Stimulated activated naive CD4-positive, alpha-beta T cell (primary cell): ENCODE data around the gene TCHH.
"Not testable (repeated sequence)": the region's sequence is repeated elsewhere in the genome, so short reads cannot be mapped to it uniquely, and the experiment has no call there.

Experiments
- DNase-seq, 6 experiments: peaks; one replicate each; lab custom pipeline; 2025; lab: John Stamatoyannopoulos, UW

The TCHH gene

GRCh38 chr1:152110860-152111514 lies 4.3 kb downstream of the TCHH start:
- peak in 2 of 6 experiments; percentile 19 to 20 for DNase-seq

GRCh38 chr1:152110365-152110859 lies 4.8 kb downstream of the TCHH start:
- peak in 2 of 6 experiments; percentile 4 to 5 for DNase-seq

- DNase-seq = no peak
Measured at GRCh38 chr1:152109998-152110294, 5.3 kb downstream of the TCHH start.

GRCh38 chr1:152109231-152109997 lies 5.8 kb downstream of the TCHH start:
- peak in 1 of 6 experiments; percentile 4 for DNase-seq

- DNase-seq = no peak
Measured at GRCh38 chr1:152108882-152109222, 6.4 kb downstream of the TCHH start.

DNA sequence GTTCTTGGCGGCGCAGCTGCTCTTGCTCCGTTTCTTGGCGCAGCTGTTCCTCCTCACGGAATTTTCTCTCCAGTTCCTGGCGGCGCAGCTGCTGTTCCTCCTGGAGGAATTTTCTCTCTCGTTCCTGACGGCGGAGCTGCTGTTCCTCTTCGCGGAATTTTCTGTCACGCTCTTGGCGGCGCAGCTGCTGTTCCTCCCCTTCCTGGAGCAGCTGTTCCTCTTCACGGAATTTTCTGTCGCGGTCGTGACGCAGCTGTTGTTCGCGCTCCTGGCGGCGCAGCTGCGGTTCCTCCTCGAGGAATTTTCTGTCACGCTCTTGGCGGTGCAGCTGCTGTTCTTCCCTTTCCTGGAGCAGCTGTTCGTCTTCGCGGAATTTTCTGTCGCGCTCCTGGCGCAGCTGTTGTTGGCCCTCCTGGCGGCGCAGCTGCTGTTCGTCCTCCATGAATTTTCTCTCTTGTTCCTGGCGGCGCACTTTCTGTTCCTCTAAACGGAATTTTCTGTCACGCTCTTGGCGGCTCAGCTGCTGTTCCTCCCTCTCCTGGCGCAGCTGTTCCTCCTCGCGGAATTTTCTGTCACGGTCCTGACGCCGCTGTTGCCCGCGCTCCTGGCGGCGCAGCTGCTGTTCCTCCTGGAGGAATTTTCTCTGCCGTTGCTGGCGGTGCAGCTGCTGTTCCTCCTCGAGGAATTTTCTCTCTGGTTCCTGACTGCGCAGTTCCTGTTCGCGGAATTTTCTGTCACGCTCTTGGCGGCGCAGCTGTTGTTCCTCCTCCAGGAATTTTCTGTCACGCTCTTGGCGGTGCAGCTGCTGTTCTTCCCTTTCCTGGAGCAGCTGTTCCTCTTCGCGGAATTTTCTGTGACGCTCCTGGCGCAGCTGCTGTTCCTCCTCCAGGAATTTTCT lies 7.0 kb downstream of the TCHH start:
- no peak for DNase-seq

- no peak for DNase-seq
Measured at GRCh38 chr1:152107031-152107983, 7.9 kb downstream of the TCHH start.

DNA sequence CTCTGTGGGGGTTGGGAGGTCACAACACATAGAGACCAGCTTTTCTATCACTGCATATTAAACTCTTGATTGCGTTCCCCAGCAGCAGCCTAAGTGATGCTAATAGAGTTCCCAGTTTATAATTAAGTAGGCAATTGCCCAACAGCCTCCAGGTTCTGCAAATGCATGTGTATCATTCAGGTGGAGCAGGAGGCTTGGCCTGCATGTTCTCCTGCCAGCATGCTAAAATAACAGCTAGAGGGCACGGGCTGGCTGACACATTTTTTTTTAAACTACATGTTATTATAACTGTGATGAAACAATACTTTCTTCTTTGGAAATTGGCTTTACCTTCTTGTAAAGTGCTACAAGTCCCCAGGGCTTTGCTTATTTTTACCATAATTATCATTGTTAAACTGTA lies 10.4 kb downstream of the TCHH start:
- no peak for DNase-seq

DNA sequence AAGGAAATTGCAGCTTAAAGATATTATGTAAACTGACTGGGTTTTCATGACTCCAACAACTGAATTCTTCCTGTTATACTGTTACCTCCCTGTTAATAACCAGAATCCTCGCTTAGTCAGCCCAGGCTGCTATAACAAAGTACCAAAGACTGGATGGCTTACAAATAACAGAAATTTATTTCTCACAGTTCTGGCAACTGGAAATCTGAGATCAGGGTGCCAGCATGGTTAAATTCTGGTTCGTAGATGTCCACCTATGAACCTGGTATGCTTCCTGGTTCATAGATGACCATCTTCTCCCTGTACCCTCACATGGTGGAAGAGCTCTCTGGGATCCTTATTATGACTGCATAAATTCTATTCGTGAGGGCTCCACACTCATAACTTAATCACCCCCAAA lies 18.3 kb downstream of the TCHH start:
- DNase-seq = no peak

- DNase-seq = no peak
Measured at GRCh38 chr1:152089014-152089674, 26.1 kb downstream of the TCHH start, which contains the start of gene TCHHL1. TSS of gene TCHHL1 (minus strand) at chr1:152089064. CDS start at chr1:152088143, 921 bp downstream.

GRCh38 chr1:152086760-152087159 lies 28.5 kb downstream of the TCHH start:
- DNase-seq = no peak

- no peak for DNase-seq
Measured at GRCh38 chr1:152084853-152085252, 30.4 kb downstream of the TCHH start.

DNA sequence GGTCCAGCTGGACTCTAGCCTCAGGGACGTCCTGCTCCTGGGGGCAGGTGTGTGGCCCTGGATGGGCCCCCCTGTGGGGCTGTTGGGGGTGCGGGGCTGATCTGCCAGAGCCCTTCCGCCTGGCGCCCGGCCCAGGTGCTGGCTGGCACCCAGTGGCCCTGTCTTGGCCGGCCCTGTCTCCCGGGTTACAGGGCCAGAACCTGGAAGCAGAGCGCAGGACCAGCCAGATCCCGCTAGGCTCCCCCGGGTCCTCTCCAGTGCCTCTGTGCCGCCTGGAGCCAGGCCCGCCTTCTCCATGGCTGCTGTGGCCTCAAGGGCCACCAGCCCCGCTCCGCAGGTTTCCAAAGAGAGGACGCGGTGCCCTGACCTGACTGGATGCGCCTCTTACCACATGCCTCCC lies 34.2 kb downstream of the TCHH start:
- not testable (repeated sequence) for DNase-seq

DNA sequence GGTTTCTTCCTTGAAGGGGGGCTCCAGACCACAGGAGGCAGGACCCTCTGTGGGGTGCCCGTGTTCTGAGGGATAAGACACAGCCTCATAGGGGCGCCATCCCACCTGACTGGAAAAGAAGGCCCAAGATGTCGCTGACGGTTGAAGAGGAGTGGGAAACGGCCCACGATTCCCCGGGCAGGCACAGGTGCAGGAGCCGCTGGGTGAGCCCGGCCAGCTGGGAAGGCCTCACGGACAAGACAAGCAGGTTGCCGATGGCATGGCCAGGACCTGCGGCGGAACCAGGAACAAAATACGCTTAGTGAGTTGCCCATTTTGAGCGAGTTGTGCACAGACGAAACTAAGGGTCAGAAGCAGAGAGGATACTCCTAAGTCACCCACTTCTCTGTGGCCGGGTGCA lies 34.8 kb downstream of the TCHH start:
- not testable (repeated sequence) for DNase-seq

- no peak for DNase-seq
Measured at GRCh38 chr1:152078831-152079441, 36.3 kb downstream of the TCHH start.

GRCh38 chr1:152072311-152072710 lies 42.9 kb downstream of the TCHH start:
- DNase-seq = no peak

- no peak for DNase-seq
Measured at GRCh38 chr1:152071123-152071522, 44.1 kb downstream of the TCHH start.

- no peak for DNase-seq
Measured at GRCh38 chr1:152067929-152068328, 47.3 kb downstream of the TCHH start.

- no peak for DNase-seq
Measured at GRCh38 chr1:152067150-152067549, 48.1 kb downstream of the TCHH start.

DNA sequence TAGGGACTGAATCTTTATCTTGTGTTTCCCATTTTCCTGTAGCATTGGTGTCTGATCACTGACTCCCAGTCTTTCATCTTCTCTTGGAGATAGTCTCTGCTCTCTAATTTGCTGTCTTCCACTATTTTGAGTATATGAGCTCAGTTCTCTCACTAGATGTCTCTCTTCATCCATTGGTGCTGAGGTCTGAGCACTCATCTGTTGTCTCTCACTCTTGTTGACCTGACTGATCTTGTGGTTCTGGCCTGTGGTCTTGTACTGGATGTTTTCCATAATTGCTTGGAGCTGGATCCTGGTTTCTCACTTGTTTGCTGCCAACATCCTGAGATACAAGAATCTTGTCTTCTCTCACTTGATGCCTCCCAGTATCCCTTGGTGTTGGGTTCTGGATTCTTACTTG lies 53.3 kb downstream of the TCHH start:
- DNase-seq = no peak
